ENCODE results near the gene NME7.

DNA sequence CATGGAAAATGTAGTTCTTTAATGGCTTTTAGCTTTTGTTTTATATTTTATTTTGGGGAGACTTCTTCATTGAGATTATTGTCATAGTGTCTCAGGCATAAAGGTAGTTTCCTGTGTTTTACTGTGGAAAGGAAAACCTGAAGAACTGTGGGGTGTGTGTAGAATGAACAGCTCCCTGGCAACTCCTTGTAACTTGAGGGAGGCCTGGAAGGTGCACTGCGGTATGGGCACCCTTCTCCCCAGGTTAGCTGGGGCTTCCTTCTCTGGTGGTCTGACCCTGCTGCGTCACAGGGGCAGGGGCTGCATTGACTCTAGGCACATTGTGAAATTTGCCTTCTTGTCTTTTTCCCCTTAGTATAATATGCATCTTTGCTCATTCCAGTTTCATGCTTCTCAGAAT, 259.4 kb downstream of the NME7 start:
- TF ChIP-seq POLR2A (IDR thresholded peaks at IDR 0.05; ENCODE audit: low read depth, low read length) (no peak), SPI1 (IDR thresholded peaks at IDR 0.05; ENCODE audit: low read depth, low read length) (no peak), TAF1 (IDR thresholded peaks at IDR 0.05; ENCODE audit: low read depth, low read length) (no peak)
